A549 (cell line): Measurements from ENCODE around the gene RHOBTB1.

Experiments used
- JUN ChIP-seq, 2 experiments: fragments of >200 bp; sonication (Bioruptor Twin); formaldehyde crosslinking; IDR thresholded peaks; 2 replicates in 1 of 2; 3 replicates in 1 of 2; pipeline ENCODE4 v1.6.1; 2016 to 2017
- MAFK ChIP-seq: fragments of 450-650 bp; IDR thresholded peaks from 2 replicates; pipeline ENCODE4 v1.6.1; 2014; ENCODE audit not compliant: partially characterized antibody
- RAD21 ChIP-seq, 2 experiments: fragments of >200 bp in 1 of 2; sonication (Bioruptor Twin) in 1 of 2; formaldehyde crosslinking in 1 of 2; IDR thresholded peaks in 1 of 2; conservative IDR thresholded peaks in 1 of 2; 2 replicates in 1 of 2; 3 replicates in 1 of 2; pipeline ENCODE4 v1.6.1; 2012 to 2018; ENCODE audit warnings: inconsistent platforms in 1 of 2
- TF ChIP-seq, protein P1 (sequence below): fragments of >200 bp; sonication (Bioruptor Twin); formaldehyde crosslinking; IDR thresholded peaks from 3 replicates; pipeline ENCODE4 v1.5.1; 2016

DNA sequence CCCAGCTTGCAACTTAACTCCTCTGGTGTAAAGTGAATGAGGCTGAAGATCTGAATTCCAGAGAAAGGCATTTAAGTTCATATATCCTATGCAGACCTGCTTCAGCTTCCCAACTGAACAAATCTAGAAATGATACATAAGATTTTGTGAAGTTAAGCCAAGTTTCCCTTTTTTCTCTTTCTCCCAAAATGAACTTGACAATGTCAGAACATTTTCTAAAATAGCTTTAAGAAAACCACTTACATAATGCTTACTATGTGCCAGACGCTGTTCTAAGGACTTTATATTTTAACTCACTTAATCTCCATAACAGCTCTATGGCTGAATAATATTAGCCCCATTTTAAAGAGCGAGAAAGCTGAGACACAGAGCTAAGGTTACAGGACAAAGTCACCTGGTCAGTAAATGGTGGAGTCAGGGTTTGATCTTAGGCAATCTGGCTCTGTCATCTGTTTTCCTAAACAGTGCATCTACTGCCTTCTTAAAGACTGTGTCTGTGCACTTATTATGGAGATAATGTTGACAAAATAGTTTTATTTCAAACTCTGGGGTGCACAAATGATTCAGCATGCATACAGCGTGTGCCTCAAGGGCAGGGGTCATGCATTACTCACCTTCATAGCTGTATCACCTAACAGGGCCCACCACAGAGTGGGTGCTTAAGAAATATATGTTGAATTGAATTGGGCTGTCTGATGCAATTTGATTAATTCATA is 66.8 kb downstream of the RHOBTB1 start:
- TF ChIP-seq, protein P1, sequence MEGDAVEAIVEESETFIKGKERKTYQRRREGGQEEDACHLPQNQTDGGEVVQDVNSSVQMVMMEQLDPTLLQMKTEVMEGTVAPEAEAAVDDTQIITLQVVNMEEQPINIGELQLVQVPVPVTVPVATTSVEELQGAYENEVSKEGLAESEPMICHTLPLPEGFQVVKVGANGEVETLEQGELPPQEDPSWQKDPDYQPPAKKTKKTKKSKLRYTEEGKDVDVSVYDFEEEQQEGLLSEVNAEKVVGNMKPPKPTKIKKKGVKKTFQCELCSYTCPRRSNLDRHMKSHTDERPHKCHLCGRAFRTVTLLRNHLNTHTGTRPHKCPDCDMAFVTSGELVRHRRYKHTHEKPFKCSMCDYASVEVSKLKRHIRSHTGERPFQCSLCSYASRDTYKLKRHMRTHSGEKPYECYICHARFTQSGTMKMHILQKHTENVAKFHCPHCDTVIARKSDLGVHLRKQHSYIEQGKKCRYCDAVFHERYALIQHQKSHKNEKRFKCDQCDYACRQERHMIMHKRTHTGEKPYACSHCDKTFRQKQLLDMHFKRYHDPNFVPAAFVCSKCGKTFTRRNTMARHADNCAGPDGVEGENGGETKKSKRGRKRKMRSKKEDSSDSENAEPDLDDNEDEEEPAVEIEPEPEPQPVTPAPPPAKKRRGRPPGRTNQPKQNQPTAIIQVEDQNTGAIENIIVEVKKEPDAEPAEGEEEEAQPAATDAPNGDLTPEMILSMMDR, result no peak
- TF ChIP-seq JUN (IDR thresholded peaks at IDR 0.05) (no peak), RAD21 (conservative IDR thresholded peaks at IDR 0.05 in 1 of 2, IDR thresholded peaks at IDR 0.05 in 1 of 2) (no peak), MAFK (no peak)
